Endothelial cell of umbilical vein (primary cell): ENCODE data around the gene NFYA.

Source experiments
- CTCF ChIP-seq, 2 donors: IDR thresholded peaks; 1 replicate in 1 of 2; 2 replicates in 1 of 2; pipeline ENCODE4 v1.5.1; 2011; ENCODE audit warnings: low read length in 2 of 2, mild to moderate bottlenecking in 2 of 2, moderate library complexity in 2 of 2, control low read depth in 1 of 2, inconsistent platforms in 1 of 2, low read depth in 1 of 2; ENCODE audit not compliant: insufficient read depth in 1 of 2; ENCODE audit errors: extremely low read depth in 1 of 2
- MYC ChIP-seq: IDR thresholded peaks from one replicate; pipeline ENCODE4 v1.6.1; 2011; ENCODE audit warnings: mild to moderate bottlenecking, low read depth, low read length

GRCh38 chr6:41064841-41065240, 7.9 kb upstream of the NFYA start:
- TF ChIP-seq CTCF (IDR thresholded peaks at IDR 0.05; ENCODE audit: extremely low read depth in 1 of 2, insufficient read depth in 1 of 2, low read depth in 1 of 2, low read length in 2 of 2): no peak
- no peak for TF ChIP-seq MYC
